Panc1 (cell line): ENCODE measurements around the gene MAP4K4.

Source experiments
- TF ChIP-seq, protein P1 (sequence below), 2 experiments: IDR thresholded peaks; 2 replicates each; pipeline ENCODE4 v1.6.1; 2011 to 2012; ENCODE audit warnings: low read depth in 2 of 2, control low read depth in 1 of 2, low read length in 1 of 2, mild to moderate bottlenecking in 1 of 2, moderate library complexity in 1 of 2; ENCODE audit not compliant: insufficient read depth in 1 of 2
- TF ChIP-seq, protein P2 (sequence below): fragments of 450-650 bp; IDR thresholded peaks from 2 replicates; pipeline ENCODE4 v1.5.1; 2017; ENCODE audit warnings: mild to moderate bottlenecking

GRCh38 chr2:101744832-101745231 lies 47.3 kb downstream of the MAP4K4 start:
- TF ChIP-seq, protein P1, sequence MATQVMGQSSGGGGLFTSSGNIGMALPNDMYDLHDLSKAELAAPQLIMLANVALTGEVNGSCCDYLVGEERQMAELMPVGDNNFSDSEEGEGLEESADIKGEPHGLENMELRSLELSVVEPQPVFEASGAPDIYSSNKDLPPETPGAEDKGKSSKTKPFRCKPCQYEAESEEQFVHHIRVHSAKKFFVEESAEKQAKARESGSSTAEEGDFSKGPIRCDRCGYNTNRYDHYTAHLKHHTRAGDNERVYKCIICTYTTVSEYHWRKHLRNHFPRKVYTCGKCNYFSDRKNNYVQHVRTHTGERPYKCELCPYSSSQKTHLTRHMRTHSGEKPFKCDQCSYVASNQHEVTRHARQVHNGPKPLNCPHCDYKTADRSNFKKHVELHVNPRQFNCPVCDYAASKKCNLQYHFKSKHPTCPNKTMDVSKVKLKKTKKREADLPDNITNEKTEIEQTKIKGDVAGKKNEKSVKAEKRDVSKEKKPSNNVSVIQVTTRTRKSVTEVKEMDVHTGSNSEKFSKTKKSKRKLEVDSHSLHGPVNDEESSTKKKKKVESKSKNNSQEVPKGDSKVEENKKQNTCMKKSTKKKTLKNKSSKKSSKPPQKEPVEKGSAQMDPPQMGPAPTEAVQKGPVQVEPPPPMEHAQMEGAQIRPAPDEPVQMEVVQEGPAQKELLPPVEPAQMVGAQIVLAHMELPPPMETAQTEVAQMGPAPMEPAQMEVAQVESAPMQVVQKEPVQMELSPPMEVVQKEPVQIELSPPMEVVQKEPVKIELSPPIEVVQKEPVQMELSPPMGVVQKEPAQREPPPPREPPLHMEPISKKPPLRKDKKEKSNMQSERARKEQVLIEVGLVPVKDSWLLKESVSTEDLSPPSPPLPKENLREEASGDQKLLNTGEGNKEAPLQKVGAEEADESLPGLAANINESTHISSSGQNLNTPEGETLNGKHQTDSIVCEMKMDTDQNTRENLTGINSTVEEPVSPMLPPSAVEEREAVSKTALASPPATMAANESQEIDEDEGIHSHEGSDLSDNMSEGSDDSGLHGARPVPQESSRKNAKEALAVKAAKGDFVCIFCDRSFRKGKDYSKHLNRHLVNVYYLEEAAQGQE (IDR thresholded peaks at IDR 0.05; ENCODE audit: insufficient read depth in 1 of 2, low read depth in 2 of 2, low read length in 1 of 2): no peak
- TF ChIP-seq, protein P2, sequence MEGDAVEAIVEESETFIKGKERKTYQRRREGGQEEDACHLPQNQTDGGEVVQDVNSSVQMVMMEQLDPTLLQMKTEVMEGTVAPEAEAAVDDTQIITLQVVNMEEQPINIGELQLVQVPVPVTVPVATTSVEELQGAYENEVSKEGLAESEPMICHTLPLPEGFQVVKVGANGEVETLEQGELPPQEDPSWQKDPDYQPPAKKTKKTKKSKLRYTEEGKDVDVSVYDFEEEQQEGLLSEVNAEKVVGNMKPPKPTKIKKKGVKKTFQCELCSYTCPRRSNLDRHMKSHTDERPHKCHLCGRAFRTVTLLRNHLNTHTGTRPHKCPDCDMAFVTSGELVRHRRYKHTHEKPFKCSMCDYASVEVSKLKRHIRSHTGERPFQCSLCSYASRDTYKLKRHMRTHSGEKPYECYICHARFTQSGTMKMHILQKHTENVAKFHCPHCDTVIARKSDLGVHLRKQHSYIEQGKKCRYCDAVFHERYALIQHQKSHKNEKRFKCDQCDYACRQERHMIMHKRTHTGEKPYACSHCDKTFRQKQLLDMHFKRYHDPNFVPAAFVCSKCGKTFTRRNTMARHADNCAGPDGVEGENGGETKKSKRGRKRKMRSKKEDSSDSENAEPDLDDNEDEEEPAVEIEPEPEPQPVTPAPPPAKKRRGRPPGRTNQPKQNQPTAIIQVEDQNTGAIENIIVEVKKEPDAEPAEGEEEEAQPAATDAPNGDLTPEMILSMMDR: no peak
